Mucosa of rectum (tissue), 2 donors: ENCODE data around the gene B3GALT4.

Experiments used
- H3K27ac ChIP-seq, 2 donors: one replicate each; pipeline ENCODE4 v1.7.0; 2013; ENCODE audit warnings: inconsistent platforms in 2 of 2, low read depth in 2 of 2, low read length in 2 of 2
- H3K27me3 ChIP-seq, 2 donors: one replicate each; pipeline ENCODE4 v1.7.0; 2013; ENCODE audit warnings: low read length in 2 of 2; ENCODE audit not compliant: control insufficient read depth in 2 of 2, insufficient read depth in 2 of 2
- H3K36me3 ChIP-seq, 2 donors: one replicate each; pipeline ENCODE4 v1.7.0; 2013; ENCODE audit warnings: low read length in 2 of 2; ENCODE audit not compliant: control insufficient read depth in 2 of 2, insufficient read depth in 2 of 2
- H3K4me1 ChIP-seq, 2 donors: one replicate each; pipeline ENCODE4 v1.7.0; 2013; ENCODE audit warnings: low read length in 2 of 2, mild to moderate bottlenecking in 1 of 2; ENCODE audit not compliant: control insufficient read depth in 2 of 2, insufficient read depth in 2 of 2
- H3K4me3 ChIP-seq, 2 donors: one replicate each; pipeline ENCODE4 v1.7.0; 2013; ENCODE audit warnings: low read length in 2 of 2
- H3K9ac ChIP-seq, 2 donors: one replicate each; pipeline ENCODE4 v1.7.0; 2013; ENCODE audit warnings: low read length in 2 of 2, low read depth in 1 of 2, mild to moderate bottlenecking in 1 of 2
- H3K9me3 ChIP-seq, 2 donors: one replicate each; pipeline ENCODE4 v1.7.0; 2013; ENCODE audit warnings: low read length in 2 of 2; ENCODE audit not compliant: control insufficient read depth in 2 of 2
- donor health status: healthy.
- donor health status: Normal muscosa, but diverticular disease.

The B3GALT4 gene

DNA sequence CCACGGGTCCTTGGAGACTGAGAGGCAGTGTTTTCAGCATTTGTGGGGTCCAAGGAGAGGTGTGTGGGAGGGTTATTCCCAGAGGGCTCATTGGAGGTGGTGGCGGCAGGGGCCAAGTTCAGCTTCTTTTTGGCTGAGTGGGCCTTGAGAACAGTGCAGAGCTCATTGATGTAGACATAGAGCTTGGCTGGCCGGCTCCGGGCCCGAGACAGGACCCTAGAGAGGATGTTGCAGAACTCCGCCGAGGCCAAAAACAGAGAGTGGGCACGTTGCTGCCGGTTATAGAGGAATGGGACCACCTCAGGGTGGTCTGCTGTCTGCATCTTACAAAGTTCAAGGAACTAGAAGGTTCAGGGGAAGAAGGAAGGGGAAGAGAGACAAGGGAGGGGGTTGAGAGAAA is 44.3 kb downstream of the B3GALT4 start:
- Histone ChIP-seq H3K36me3 (peaks cover 26 to 27% of the 10 kb centered on the region in 2 donors), H3K27me3 (no peaks in the 10 kb centered on the region), H3K27ac (no peak overlapping the region), H3K4me3 (peak overlapping the region in 1 of 2 donors; percentile 85), H3K4me1 (peaks cover 40 to 46% of the 10 kb centered on the region in 2 donors), H3K9me3 (no peaks in the 10 kb centered on the region), H3K9ac (no peak overlapping the region)

GRCh38 chr6:33323623-33323948 is 46.7 kb downstream of the B3GALT4 start:
- H3K27me3 ChIP-seq = no peaks in the 10 kb centered on the region
- no peaks in the 10 kb centered on the region for H3K9me3 ChIP-seq
- H3K9ac ChIP-seq = peak overlapping the region; percentile 74
- H3K4me3 ChIP-seq = peak overlapping the region; percentile 85 to 96
- peaks cover 28 to 38% of the 10 kb centered on the region in 2 donors for H3K4me1 ChIP-seq
- H3K27ac ChIP-seq = peak overlapping the region; percentile 86 to 89
- H3K36me3 ChIP-seq = peaks cover 26% of the 10 kb centered on the region in 2 donors

GRCh38 chr6:33324125-33324524 is 47.2 kb downstream of the B3GALT4 start:
- Histone ChIP-seq H3K27ac (peak overlapping the region; percentile 86 to 89), H3K36me3 (peaks cover 21% of the 10 kb centered on the region in 2 donors), H3K4me3 (peak overlapping the region; percentile 85 to 96), H3K9me3 (no peaks in the 10 kb centered on the region), H3K4me1 (peaks cover 25 to 33% of the 10 kb centered on the region in 2 donors), H3K9ac (peak overlapping the region; percentile 74), H3K27me3 (no peaks in the 10 kb centered on the region)
